Activated T-cell treated with anti-CD3 and anti-CD28 coated beads for 48 hours (primary cell): Measurements from ENCODE around the gene ZIC4.

ENCODE experiments used
- DNase-seq: peaks from one replicate; pipeline ENCODE4 v3.0.0-alpha.2; 2020; ENCODE audit warnings: low read depth

Gene ZIC4

DNA sequence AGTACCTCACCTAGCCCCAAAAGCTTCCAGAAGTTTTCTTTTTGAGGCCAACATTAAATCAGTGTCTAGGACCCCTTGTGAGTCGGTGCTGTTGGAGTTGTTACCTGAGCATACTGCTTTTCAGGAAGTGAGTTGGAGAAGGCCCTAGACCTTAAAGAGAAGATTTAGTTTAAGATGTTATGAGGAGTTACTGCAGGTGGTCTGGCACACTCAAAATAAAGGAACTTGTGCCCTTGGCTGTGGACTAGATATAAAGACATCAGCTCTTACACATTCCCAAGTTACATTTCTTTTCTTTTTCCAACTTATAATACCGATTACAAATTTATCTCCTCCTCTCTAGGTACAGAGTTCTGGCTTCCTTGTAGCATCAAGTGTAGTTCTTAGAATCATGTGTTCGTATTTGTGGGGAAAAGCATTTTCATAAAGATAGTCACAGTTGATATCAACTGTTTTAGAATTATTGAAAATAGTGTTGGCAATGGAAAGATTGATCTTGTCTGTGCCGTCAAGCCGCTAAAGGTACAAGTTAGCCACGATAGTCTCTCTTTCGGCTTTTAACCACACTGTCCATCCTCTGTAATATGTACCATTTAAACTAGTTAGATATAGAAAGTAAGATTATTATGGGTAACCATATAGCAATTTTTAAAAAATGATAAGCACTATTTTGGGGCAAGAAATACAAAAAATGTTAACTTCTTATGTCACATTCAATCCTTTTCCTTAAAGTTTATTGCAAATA, 11.4 kb upstream of the ZIC4 start:
- DNase-seq: no peak

DNA sequence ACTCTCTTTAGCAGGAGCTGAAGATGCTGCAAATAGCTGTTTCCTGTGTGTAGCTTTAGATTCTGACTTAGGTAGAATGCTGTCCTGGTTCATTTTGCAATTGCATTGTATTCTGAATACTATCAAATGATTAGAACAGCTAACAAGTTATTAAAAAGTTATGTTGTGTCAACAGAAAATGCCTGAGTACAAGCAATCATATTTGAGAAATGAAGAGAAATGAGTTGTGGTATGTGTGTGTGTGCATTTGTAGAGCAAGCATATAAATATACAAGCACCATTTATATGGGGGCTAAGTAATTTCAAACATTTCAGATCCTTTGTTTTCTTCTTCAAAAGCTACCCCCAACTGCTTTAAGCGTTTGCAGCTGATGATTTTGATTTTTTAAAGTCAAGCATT, 10.6 kb upstream of the ZIC4 start:
- no peak for DNase-seq

DNA sequence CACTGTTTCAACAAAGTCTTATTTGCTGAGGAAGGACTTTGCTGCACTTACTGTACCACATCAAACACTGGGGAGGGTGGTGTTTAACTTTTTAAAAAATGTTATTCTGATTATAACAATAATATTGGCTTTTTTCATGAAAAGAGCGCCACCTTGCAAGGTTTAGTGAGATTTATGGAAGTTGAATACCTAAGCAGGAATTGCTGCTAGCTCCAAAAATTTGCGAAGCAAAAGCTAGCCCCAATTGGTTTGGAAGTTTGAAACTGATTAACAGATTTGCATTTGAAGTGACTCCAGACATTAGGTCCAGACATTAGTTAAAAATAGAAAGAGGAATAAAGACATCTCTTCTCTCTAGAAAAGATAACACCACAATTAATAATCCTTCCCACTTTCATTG, 9.5 kb upstream of the ZIC4 start:
- DNase-seq: no peak

GRCh38 chr3:147415286-147415685, 8.9 kb upstream of the ZIC4 start:
- no peak for DNase-seq

DNA sequence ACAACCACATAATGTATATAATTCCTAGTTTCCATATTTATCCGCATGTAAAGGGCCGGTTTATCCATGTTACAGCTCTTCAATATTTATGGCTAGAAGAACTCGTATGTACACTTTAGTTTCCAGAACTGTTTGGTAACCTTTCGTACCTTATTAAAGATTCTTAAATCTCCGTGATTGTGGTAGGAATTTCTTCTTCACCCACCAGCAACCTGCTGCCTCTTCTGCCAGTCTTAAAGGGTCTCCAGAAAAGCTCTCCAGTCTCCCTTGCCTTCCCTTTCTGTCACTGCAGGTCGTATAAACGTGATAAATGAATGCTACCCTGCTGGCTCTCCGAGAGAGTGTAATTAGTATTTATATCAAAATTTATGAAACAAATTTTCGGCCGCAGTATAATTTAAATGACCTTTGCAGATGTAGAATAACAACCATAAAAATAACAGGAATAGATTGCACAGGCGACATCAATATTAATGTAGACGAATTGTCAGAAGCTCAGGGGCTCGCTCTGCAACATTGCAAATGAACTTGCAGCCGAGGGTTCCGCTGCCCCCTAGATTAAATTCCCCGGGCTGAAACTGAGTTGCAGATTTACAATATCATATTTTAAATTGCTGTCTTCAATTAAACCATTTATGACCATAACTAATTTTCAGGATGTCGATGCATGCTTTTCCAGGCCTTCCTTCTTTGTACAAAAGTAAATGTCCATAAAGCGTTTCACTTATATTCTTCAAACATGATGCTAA, 8.2 kb upstream of the ZIC4 start:
- no peak for DNase-seq

GRCh38 chr3:147413686-147414389, 7.5 kb upstream of the ZIC4 start:
- no peak for DNase-seq

DNA sequence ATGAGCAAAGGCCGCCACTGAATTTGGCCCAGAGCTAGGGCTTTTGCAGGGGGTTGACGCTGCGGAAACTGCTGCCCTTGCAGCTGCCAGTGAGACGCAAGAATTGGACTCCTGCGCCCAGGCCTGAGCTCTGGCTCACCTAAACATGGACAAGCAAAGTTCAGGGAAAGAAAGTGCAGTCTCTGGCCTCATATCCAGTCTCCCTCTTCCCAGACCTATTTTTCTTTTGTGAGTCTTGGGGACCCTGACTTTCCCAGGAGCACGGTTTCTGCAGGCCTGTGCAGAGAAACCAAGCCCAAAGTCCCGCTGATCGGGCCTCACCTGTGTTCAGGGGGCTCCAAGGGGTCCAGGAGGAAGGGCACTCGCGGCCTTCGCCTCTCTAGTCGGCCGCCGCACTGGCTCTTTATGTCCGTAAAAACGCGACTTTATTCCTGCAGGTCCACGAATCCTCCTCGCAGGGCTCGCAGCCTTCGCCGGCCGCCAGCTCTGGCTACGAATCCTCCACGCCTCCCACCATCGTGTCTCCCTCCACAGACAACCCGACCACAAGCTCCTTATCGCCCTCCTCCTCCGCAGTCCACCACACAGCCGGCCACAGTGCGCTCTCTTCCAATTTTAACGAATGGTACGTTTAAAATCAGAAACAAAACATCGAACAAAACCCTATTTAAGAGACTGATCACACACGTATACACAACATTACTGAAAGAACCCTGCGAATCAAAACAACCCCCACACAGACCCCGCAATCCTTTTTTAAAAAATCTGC, 6.8 kb upstream of the ZIC4 start:
- DNase-seq: no peak

- DNase-seq: no peak
These were observed 6.0 kb upstream of the ZIC4 start for GRCh38 chr3:147412261-147412916.

GRCh38 chr3:147411815-147412241, 5.5 kb upstream of the ZIC4 start:
- DNase-seq: no peak

- no peak for DNase-seq
These were observed 5.0 kb upstream of the ZIC4 start for GRCh38 chr3:147411238-147411814.

DNA sequence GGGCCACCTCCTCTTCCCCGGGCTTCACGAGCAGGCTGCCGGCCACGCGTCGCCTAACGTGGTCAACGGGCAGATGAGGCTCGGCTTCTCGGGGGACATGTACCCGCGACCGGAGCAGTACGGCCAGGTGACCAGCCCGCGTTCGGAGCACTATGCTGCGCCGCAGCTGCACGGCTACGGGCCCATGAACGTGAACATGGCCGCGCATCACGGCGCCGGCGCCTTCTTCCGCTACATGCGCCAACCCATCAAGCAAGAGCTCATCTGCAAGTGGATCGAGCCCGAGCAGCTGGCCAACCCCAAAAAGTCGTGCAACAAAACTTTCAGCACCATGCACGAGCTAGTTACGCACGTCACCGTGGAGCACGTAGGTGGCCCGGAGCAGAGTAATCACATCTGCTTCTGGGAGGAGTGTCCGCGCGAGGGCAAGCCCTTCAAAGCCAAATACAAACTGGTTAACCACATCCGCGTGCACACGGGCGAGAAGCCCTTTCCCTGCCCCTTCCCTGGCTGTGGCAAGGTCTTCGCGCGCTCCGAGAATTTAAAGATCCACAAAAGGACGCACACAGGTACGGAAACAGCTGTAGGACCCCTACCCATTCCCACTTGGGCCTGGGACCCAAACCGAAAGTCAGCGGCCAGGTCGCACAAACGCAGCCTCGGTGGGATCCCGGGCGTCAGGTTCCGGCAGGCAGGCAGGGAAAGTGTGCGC, 4.3 kb upstream of the ZIC4 start:
- no peak for DNase-seq

DNA sequence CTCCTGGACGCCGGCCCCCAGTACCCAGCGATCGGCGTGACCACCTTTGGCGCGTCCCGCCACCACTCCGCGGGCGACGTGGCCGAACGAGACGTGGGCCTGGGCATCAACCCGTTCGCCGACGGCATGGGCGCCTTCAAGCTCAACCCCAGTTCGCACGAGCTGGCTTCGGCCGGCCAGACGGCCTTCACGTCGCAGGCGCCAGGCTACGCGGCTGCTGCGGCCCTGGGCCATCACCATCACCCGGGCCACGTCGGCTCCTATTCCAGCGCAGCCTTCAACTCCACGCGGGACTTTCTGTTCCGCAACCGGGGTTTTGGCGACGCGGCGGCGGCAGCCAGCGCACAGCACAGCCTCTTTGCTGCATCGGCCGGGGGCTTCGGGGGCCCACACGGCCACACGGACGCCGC, 3.8 kb upstream of the ZIC4 start:
- no peak for DNase-seq

DNA sequence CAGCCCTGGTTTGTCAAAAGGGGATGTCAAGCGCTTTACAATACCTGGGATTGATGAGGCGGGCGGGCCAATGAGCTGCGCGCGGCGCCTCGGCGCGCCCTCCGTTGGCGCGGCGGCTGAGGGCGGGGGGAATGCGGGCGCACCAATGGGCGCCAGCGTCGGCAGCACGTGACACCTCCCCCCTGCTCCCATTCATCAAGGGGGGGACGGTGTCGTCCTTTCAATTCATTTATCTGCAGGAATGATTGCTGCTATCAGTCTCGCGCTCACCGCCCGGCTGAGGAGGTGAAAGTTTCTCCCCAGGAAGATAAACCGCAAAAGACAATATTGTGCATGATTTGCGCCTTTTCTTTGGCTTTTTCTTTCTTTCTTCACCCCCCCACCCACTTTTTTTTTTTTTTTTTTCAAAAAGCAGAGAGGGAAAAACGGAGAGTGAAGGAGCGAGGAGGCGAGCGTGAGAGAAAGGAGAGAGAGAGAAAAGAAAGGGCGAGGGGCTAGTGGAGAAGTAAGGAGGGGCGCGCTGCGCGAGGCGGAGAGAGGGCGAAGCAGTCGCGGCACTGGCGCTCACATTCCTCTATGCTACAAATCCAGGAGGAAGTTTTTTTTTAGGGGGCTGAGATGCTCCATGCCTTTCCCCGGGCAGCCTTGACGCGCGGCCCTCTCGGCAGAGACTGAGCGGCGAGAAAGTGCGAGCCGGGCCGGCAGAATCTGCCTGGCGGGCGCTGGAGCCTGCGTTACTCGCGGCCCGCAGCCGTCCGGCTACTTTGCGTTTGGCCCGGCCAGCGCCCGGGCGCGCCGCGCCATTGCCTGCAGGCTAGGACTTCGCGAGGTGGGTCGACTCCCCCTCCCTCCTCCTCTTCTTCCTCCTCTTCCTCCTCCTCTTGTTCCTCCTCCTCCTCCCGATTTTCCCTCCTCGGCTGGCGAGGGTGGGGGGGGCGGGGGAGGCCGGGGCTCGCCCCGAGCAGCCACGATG, 3.1 kb upstream of the ZIC4 start, which contains the start of gene ZIC1:
TSS of gene ZIC1 (plus strand) at position 223 of the 973 bp plus-strand sequence. CDS start at position 971, 748 bp downstream.
- no peak for DNase-seq

DNA sequence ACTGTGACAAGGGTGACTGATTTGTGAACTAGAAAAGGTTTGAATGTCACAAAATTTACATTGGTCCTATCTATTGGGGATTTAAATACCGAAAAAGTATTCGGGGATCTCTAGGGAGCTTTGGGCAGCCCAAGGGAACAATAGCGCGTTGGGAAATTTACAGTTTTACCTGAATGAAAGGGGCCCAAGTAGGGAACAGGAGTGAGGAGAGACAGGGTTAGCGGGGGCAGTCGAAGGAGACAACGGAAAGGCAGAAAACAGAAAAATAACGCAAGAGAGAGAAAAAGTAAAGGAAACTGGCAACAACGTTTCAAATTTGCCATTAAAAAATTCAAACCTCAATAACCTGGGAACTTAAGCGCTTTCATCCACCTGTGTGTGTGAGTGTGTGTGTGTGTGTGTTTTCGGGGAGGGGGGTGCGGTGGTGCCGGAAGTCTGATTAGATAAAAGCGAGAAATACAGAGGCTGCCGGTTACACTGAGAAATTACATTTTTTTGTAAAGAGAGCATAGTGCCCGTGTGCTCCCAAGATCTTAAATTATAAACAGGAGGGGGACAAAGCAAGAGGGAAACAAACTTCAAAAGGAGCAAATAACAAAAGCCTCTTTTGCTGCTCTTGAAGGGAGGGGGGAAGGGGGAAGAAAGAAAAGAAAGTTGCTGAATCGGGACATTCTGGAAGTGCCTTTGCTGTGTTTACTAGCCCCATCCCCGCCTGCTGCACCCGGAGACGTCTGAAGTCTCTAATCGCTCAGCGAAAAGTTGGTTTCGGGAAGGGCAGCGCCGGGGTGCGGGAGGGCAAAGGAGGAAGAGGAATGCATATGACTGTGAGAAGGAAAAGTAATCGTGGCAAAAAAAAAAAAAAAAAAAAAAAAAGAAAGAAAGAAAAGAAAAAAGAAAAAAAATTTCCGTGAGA, 2.1 kb upstream of the ZIC4 start:
- no peak for DNase-seq

DNA sequence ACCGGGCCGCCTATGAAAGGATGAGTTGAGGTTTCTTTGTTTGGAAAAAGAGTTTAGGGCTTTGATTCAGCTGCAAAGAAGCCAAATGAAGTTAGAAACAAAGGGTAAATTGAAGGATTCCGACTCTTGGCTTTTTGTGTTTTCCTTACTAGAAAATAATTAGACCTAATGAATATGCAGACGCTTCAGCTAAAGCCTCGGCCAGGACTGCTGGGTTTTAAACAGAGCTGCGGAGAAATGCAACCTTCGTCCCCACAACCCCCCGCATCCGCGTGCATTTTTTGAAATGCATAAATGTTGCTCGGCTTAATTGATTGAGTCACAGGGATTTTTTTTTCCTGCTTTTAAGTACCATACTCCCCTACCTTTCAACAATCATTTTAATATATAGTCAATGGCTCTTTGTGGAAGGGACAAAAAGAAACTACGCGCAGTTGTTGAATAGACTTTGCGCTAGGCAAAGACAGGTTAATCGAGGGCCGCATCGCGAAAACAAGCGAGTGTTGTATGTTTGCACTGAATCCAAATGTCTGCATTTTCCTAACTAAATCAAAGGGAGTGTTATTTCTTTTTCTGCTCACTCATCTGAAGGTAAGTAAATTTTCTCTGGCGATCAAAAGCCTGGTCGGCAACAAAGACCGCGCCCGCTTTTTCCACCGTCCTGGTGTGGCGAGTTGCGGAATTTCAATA, 1.3 kb upstream of the ZIC4 start:
- no peak for DNase-seq

DNA sequence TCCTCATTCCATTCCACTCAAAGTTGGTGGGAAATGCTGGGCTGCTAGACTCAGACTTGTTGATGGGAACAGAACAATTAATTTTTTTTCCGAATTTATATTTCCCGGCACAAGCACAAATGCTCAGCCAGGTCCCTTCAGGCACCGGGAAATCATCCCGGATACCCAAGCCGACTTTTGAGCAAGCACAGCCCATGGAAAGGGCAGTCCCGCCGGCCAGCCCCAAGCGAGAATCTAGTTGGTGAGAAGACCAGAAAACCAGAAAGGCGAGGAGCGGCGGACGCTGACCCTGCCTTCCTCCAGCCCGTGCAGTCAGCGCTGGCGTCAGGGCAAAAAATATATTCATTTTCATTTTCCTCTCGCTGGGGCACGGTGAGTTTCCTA, 763 bp upstream of the ZIC4 start:
- DNase-seq: no peak

- no peak for DNase-seq
These were observed 914 bp downstream of the ZIC4 start for GRCh38 chr3:147405231-147406027.
